Renal cortical epithelial cell (primary cell): ENCODE data around the gene MED17. TPM values are rescaled to one million over a fixed set of nuclear protein-coding genes. Genes with fewer than 3 reads are reported as not detected.

Experiments
- DNase-seq: peaks from one replicate; pipeline ENCODE4 v3.0.0-alpha.2; 2011; ENCODE audit warnings: low read depth
- total RNA-seq: library from RNA; depleted of rRNA; stranded (reverse); fragments of >200 nt; gene quantifications from 2 replicates; pipeline ENCODE4 v1.2.3, GENCODE V29; 2014

MED17 gene, protein sequence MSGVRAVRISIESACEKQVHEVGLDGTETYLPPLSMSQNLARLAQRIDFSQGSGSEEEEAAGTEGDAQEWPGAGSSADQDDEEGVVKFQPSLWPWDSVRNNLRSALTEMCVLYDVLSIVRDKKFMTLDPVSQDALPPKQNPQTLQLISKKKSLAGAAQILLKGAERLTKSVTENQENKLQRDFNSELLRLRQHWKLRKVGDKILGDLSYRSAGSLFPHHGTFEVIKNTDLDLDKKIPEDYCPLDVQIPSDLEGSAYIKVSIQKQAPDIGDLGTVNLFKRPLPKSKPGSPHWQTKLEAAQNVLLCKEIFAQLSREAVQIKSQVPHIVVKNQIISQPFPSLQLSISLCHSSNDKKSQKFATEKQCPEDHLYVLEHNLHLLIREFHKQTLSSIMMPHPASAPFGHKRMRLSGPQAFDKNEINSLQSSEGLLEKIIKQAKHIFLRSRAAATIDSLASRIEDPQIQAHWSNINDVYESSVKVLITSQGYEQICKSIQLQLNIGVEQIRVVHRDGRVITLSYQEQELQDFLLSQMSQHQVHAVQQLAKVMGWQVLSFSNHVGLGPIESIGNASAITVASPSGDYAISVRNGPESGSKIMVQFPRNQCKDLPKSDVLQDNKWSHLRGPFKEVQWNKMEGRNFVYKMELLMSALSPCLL
- total RNA-seq, result 24.8 and 45.9 TPM in 2 replicates

- DNase-seq, result peak; percentile 88
Measured at GRCh38 chr11:93784145-93784934, at the start of gene MED17. TSS of gene MED17 (plus strand) at chr11:93784282. CDS start at chr11:93784514, 232 bp downstream.

- no peak for DNase-seq
Measured at GRCh38 chr11:93734427-93735222, 49.5 kb upstream of the MED17 start.

DNA sequence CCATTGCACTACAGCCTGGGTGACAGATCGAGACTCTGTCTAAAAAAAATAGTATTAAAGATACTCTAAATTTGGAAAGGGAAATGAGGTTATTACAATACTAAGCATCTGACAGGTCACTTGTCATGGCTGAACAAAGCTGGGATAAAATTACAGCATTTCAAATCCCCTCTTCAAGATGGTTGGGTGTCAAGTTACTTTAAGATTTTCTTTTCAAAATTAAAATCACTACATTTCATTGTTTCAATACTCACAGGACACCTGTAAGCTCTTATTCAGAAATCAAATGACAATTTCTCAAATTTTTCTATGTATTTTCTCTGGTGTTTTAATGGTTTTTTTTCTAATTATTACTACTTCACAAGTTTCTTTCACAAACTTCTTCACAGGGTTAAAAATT, 48.5 kb upstream of the MED17 start:
- no peak for DNase-seq

- no peak for DNase-seq
Measured at GRCh38 chr11:93736129-93736528, 48.0 kb upstream of the MED17 start.

GRCh38 chr11:93737904-93738612, 46.0 kb upstream of the MED17 start:
- peak; percentile 67 for DNase-seq

DNA sequence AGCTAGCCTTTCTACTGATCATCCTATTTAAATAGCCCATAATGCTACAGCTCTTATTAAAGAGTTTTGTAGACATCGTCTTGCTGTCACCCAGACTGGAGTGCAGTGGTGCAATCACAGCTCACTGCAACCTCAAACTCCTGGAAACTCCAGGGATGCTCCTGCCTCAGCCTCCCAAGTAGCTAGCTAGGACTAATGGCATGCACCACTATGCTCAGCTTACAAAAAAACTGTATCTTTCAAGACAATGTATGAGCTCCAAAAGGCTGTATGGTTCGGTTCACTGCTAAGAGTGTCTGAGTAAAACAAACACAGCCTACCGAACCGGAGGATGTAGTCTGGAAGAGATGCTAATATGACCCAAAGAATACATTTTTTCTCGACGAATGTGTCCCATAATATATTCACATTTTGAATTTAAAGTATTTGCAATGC, 45.4 kb upstream of the MED17 start:
- no peak for DNase-seq

GRCh38 chr11:93740031-93740729, 43.9 kb upstream of the MED17 start:
- DNase-seq, result peak; percentile 42

GRCh38 chr11:93740730-93741093, 43.4 kb upstream of the MED17 start:
- DNase-seq, result peak; percentile 46

GRCh38 chr11:93741094-93741881, 42.8 kb upstream of the MED17 start, which contains the start of the genes C11orf54 and TAF1D:
TSS of gene C11orf54 (plus strand) at chr11:93741672. CDS start at chr11:93747394, 5,722 bp downstream.
TSS of gene TAF1D (minus strand) at chr11:93741495. CDS start at chr11:93739304, 2,191 bp downstream.
- DNase-seq, result peak; percentile 94

GRCh38 chr11:93741882-93742226, 42.2 kb upstream of the MED17 start:
- peak; percentile 94 for DNase-seq

- DNase-seq, result peak; percentile 26
Measured at GRCh38 chr11:93743291-93743690, 40.8 kb upstream of the MED17 start.

GRCh38 chr11:93744669-93745004, 39.4 kb upstream of the MED17 start:
- DNase-seq, result no peak

GRCh38 chr11:93745005-93745755, 38.9 kb upstream of the MED17 start:
- peak; percentile 36 for DNase-seq

DNA sequence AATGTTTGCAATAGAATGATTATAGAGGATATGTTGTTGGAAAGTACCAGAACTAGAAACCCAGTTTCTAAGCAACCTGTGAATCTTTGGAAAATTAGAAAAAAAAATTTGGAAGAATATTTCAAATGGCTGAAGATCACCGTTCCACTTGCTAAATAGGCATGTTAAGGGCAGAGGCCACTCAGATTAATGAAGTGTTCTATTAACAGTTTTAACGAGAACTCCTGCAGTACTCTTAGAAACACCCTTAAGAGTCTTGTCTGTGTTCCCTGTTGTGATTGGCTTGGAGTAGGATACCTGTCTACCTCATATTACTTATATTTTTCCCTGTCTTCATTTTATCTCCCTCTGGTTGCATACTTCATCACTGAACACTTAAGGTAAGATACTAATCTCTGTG, 38.0 kb upstream of the MED17 start:
- peak; percentile 72 for DNase-seq

- peak; percentile 67 for DNase-seq
Measured at GRCh38 chr11:93747122-93747521, 37.0 kb upstream of the MED17 start.

- DNase-seq, result no peak
Measured at GRCh38 chr11:93751001-93751400, 33.1 kb upstream of the MED17 start.

GRCh38 chr11:93753241-93753640, 30.8 kb upstream of the MED17 start:
- no peak for DNase-seq

GRCh38 chr11:93756748-93757147, 27.3 kb upstream of the MED17 start:
- DNase-seq, result no peak

- DNase-seq, result no peak
Measured at GRCh38 chr11:93757301-93757700, 26.8 kb upstream of the MED17 start.
